Small intestine (tissue), 7 donors: ENCODE measurements around the gene DDX5. TPM values are rescaled to one million over a fixed set of nuclear protein-coding genes. Genes with fewer than 3 reads are reported as not detected.

Experiments used
- DNase-seq, 2 donors: peaks; one replicate each; pipeline versions ENCODE4 v3.0.0 to v3.0.0-alpha.2; 2013
- FAIRE-seq: peaks from 2 replicates; lab custom pipeline; 2012; peaks lifted over from hg19 to GRCh38; lab: Jason Lieb, UNC
- H3K27ac ChIP-seq, 3 donors: one replicate each; pipeline ENCODE4 v1.5.1; 2013; ENCODE audit warnings: low read length in 2 of 3, mild to moderate bottlenecking in 2 of 3, control low read depth in 1 of 3, inconsistent platforms in 1 of 3, low read depth in 1 of 3, moderate library complexity in 1 of 3
- H3K27me3 ChIP-seq, 3 donors: one replicate each; pipeline ENCODE4 v1.6.1; 2013; ENCODE audit warnings: low read length in 3 of 3, inconsistent platforms in 1 of 3; ENCODE audit not compliant: control insufficient read depth in 3 of 3, insufficient read depth in 3 of 3
- H3K36me3 ChIP-seq, 3 donors: one replicate each; pipeline ENCODE4 v1.6.1; 2013; ENCODE audit warnings: low read length in 3 of 3, inconsistent platforms in 1 of 3, low read depth in 1 of 3, mild to moderate bottlenecking in 1 of 3, moderate library complexity in 1 of 3; ENCODE audit not compliant: control insufficient read depth in 3 of 3, insufficient read depth in 2 of 3
- H3K4me1 ChIP-seq, 3 donors: one replicate each; pipeline ENCODE4 v1.6.1; 2013; ENCODE audit warnings: low read length in 2 of 3, inconsistent platforms in 1 of 3, low read depth in 1 of 3, mild to moderate bottlenecking in 1 of 3, moderate library complexity in 1 of 3; ENCODE audit not compliant: control insufficient read depth in 3 of 3, insufficient read depth in 2 of 3
- H3K4me3 ChIP-seq, 3 donors: one replicate each; pipeline ENCODE4 v1.5.1; 2013; ENCODE audit warnings: low read length in 3 of 3, control low read depth in 1 of 3, inconsistent platforms in 1 of 3, low read depth in 1 of 3, mild to moderate bottlenecking in 1 of 3, moderate library complexity in 1 of 3
- H3K9me3 ChIP-seq, 2 donors: one replicate each; pipeline ENCODE4 v1.6.1; 2013; ENCODE audit warnings: low read depth in 1 of 2, low read length in 1 of 2; ENCODE audit not compliant: control insufficient read depth in 2 of 2, insufficient read depth in 1 of 2
- WGBS, 3 donors: extraction: QIAGEN DNeasy Blood & Tissue Kit; methylation state at CpG; one replicate each; pipeline ENCODE4 v1.1.7; 2013; 5-methylcytosine and 5-hydroxymethylcytosine counted together
- polyA plus RNA-seq, 4 donors: library from polyadenylated mRNA; stranded (reverse) in 3 of 4; unstranded in 1 of 4; fragments of 200-250 nt in 3 of 4; fragments of 120-200 nt in 1 of 4; gene quantifications; one replicate each; pipeline versions ENCODE4 v1.2.1 to v1.2.3, GENCODE V29; 2013
- donor health status: healthy with polysubstance abuse.
- donor health status: control.
- donor health status: control.
- donor health status: Bipolar disorder and iron deficiency.
- donor health status: healthy.

The DDX5 gene
- polyA plus RNA-seq, 4 donors: 269 to 425 (median 321) TPM

DNA sequence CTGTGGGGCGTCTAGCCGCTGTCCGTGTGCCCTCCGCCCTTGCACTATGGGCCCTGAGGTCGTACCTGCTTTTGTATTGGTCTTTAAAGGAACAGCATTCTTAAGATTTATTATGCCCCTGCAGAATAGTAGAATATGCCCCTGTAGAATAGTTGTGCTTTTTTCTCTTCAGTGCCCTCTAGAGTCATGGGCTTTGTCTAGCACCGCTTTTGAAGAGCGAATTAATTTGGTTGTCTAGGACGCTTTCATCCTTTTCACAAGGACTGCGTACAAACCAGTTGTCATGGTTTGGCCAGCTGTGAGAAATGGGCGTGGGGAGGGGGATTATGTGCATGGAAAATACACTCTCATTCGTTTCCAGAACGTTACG, 1.3 kb upstream of the DDX5 start:
- DNase-seq (peak; percentile 68 to 81), FAIRE-seq (no peak)
- Histone ChIP-seq H3K9me3 (no peaks in the 10 kb centered on the region), H3K27ac (peak overlapping the region; percentile 98 to 100 (median 99)), H3K4me3 (peak overlapping the region; percentile 67 to 97 (median 78)), H3K27me3 (no peaks in the 10 kb centered on the region), H3K36me3 (peaks cover 10 to 26% (median 17%) of the 10 kb centered on the region in 3 donors), H3K4me1 (peaks cover 0 to 15% (median 11%) of the 10 kb centered on the region in 3 donors)
- WGBS, 3 donors: 0 to 1% (median 1%) methylated on average over 13 of the region's 13 CpGs

DNA sequence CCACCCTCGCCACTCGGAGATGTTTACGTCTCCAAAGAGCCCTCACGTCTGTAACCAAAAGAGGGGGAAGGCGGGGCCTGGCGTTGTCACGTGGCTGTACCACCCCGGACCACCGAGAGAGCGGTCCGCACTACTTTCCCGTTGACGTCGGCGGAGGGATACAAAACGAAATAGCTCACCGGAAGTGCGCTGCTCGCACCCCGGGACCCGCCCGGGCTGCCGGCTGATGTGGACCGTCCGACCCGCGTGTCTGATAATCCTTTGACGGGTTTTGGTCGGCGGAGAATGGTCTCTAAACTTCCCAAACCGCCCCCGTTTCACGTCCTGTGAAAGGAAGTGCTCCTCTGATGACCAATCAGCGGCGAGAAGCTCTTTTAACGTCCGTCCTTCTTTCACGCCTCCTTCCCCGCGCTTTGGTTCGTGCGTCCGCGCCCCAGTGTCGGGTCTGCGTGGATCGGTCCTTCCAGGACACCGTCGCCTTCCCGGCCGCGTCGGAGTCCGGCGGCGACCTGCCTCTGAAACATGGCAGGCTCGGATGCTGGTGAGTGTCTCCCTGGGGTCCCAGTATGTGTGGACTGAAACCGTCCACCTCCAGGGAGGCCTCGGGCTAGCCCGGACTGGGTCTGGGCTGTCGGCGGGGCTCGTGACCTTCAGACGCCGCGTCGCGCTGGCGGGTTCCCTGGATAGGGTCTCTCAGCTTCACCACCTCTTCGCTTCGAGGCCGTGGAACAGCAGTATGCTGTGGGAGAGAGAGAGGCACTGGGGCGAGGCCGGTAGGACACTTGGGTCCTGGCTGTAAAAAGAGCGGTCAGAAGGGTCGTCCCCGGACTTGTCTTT, 705 bp upstream of the DDX5 start, which contains the start of gene CEP95:
Gene CEP95 (plus strand): TSS at position 402 of the 837 bp plus-strand sequence. CDS start 121 bp downstream, at position 523.
- H3K36me3 ChIP-seq: peaks cover 13 to 27% (median 18%) of the 10 kb centered on the region in 3 donors
- 0% methylated on average over 76 to 77 of the region's 77 CpGs for WGBS, 3 donors

DNA sequence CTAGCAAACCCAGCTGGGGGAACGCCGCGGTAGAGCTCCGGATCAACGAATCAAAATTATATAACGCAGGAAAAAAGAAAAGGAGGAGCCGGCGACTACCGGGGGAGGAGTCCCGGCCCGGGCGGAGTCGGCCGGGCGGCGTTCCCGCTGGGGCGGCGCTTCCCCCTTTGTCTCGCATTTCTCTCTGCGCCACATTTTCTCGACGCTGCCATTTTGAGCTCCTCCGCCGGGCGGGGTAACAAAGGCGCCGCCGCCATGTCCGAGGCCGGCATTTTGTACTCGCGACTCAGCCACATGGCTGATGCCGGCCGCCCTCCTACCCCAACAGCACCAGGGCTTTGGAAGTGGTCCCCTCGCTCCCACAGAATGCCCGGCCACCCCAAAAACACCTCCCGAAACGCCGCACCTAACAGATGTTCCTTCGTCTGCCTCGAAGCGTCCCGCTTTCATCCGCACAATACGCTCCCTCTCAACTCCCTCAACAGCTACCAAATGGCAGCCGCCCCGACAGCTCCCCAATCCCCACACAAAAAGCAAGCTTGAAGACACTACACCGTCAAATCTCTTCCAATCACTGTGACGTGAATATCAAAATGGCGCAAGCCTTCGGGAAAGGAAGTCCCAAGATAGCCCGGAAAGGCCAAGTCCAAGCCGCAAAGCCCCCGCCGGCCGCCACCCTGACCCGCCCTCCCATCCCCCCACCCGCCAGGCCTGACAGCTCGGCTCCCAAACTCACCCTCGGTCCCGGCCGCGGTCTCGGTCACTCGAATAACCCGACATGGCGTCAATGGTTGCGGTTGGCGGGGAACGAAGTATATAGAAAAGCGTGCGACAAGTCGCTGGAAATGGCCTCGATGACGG, 519 bp downstream of the DDX5 start:
- WGBS, 3 donors: 0 to 1% (median 0%) methylated on average over 71 to 76 of the region's 76 CpGs
- Histone ChIP-seq H3K9me3 (no peaks in the 10 kb centered on the region), H3K4me1 (peaks cover 0 to 15% (median 11%) of the 10 kb centered on the region in 3 donors), H3K27me3 (no peaks in the 10 kb centered on the region), H3K4me3 (peak overlapping the region; percentile 67 to 97 (median 79)), H3K36me3 (peaks cover 17 to 37% (median 22%) of the 10 kb centered on the region in 3 donors), H3K27ac (peak overlapping the region; percentile 98 to 100 (median 99))
- DNase-seq (peak; percentile 91 to 96), FAIRE-seq (no peak)

More for the DNA sequence above, 705 bp upstream of the DDX5 start, which contains the start of gene CEP95:
- DNase-seq (peak; percentile 95 to 99), FAIRE-seq (no peak)
- H3K4me3 ChIP-seq: peak within 1 kb of the TSS; percentile 67 to 97 (median 79)
- H3K4me1 ChIP-seq: peaks cover 0 to 15% (median 11%) of the 10 kb centered on the region in 3 donors
- H3K27ac ChIP-seq: peak within 1 kb of the TSS; percentile 98 to 100 (median 99)
- no peaks in the 10 kb centered on the region for H3K27me3 ChIP-seq
- H3K9me3 ChIP-seq: no peaks in the 10 kb centered on the region

DNA sequence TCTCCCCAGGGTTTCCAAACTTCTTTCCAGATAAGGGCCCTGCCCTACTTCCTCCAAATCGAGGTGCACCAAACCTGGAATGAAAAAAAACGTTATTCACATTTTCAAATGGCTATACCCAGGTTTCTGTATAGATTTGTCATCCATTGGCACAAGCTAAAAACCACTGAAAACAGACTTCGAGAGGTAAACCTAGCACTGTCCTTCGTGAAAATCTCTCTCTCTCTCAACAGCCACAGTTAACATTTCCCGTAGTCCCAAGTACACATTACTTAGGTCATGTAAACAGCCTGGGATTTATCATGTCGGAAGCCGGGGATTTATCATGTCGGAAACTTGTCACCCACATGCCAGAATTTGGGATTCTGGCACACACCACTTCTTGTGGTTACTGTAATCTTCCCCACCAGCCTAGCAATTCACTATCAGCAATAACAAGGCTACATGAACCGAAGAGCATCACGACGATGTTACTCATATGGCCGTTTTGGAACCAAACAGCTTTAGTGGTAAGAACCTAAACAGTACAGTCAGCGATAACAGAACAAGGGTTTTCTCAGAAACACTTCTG, 1.2 kb downstream of the DDX5 start:
- H3K27ac ChIP-seq: peak overlapping the region; percentile 98 to 100 (median 99)
- WGBS, 3 donors: 1% methylated on average over 13 of the region's 13 CpGs
- no peaks in the 10 kb centered on the region for H3K9me3 ChIP-seq
- H3K27me3 ChIP-seq: no peaks in the 10 kb centered on the region
- peak overlapping the region; percentile 67 to 97 (median 79) for H3K4me3 ChIP-seq
- H3K36me3 ChIP-seq: peaks cover 17 to 41% (median 23%) of the 10 kb centered on the region in 3 donors
- peak in 1 of 2 donors; percentile 39 for DNase-seq
- no peak for FAIRE-seq
- peaks cover 0 to 15% (median 11%) of the 10 kb centered on the region in 3 donors for H3K4me1 ChIP-seq

DNA sequence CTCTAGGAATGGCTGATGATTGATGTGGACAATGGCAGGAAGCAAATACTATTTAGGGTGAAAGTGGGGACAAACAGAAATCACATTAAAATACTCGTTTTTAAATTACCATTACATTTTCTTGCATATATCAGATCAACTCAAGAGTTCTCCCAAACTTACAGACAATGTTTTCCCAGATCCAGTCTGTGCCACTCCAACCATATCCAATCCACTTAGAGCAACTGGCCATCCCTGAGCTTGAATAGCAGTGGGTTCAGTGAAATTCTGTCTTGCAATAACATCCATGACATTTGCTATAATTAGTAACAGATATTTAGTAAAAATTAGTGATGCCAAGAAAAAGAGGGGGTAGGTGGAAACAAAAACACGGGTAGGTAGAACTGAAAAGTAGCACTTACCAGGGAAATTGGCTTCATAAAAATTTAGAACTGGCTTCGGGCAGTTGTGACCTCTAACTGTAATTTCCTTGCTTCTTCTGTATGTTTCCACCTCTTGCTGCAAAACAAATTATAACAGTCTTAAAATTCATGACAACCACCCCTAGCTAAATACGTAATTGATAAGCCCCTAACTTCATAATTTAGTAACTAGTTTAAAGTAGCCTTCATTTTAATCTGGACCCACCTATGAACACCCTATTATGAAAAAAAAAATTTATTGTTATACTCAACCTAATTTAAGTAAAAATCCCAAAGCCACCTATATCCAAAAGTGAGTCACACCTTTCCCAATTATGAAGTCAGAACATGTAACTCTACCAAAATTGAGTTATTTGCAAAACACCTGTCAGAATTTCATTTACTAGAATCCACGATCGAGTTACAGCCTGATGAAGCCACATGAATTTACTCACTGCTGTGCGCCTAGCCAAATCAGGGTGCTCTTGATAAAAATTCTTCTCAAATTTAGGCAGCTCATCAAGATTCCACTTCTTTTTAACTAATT, 2.0 kb downstream of the DDX5 start:
- FAIRE-seq (no peak), DNase-seq (no peak)
- Histone ChIP-seq H3K4me1 (peaks cover 0 to 15% (median 11%) of the 10 kb centered on the region in 3 donors), H3K9me3 (no peaks in the 10 kb centered on the region), H3K27me3 (no peaks in the 10 kb centered on the region), H3K36me3 (peaks cover 13 to 42% (median 23%) of the 10 kb centered on the region in 3 donors), H3K4me3 (peak overlapping the region; percentile 67 to 97 (median 79)), H3K27ac (peak overlapping the region in 2 of 3 donors; percentile 98 to 100)
- WGBS, 3 donors: 19 to 27% (median 20%) methylated on average over 7 of the region's 7 CpGs

DNA sequence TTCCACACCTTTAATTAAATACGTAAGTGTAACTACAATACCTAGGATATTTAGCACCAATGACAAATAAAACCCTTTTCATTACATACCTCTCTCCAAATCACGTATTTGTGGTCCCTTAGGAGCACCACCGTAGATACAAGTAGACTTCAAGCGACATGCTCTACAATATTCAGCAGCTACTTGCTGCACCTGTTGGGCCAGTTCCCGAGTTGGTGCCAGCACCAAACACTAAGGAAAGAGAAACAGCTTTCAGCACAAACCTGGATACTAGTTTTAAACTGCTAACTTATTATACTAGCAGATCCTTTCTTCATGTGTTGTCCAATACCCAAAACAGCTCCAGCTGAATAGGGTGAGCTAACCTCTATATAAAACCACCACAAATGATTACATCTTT, 2.7 kb downstream of the DDX5 start:
- Histone ChIP-seq H3K27ac (no peak overlapping the region), H3K36me3 (peaks cover 12 to 44% (median 25%) of the 10 kb centered on the region in 3 donors), H3K4me3 (no peak overlapping the region), H3K9me3 (no peaks in the 10 kb centered on the region), H3K4me1 (peaks cover 0 to 14% (median 11%) of the 10 kb centered on the region in 3 donors), H3K27me3 (no peaks in the 10 kb centered on the region)
- WGBS, 3 donors: 65 to 81% (median 70%) methylated on average over 5 of the region's 5 CpGs
- DNase-seq (no peak), FAIRE-seq (no peak)

DNA sequence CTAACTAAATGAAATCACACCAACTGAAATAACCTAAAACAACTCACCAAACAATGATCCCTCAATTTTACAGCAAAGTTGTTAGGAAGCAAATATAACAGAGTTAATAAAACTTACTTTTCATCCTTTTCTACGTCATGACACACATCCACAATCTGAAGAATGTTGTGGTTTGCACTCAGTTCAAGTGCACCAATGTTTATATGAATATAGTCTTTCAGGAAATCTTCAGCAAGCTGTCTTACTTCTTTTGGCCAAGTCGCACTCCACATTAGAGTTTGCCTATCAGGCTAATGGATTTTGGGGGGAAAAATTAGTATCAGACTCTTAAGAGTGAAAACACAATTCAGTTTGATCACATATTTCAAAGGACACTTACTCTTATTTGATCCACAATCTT, 3.3 kb downstream of the DDX5 start:
- Histone ChIP-seq H3K27ac (no peak overlapping the region), H3K4me3 (no peak overlapping the region), H3K4me1 (peaks cover 0 to 16% (median 11%) of the 10 kb centered on the region in 3 donors), H3K36me3 (peaks cover 12 to 44% (median 25%) of the 10 kb centered on the region in 3 donors), H3K9me3 (no peaks in the 10 kb centered on the region), H3K27me3 (no peaks in the 10 kb centered on the region)
- WGBS, 3 donors: 69 to 87% (median 85%) methylated on average over 2 of the region's 2 CpGs
- FAIRE-seq (no peak), DNase-seq (no peak)
